Myometrial cell (primary cell): ENCODE results near the gene ACKR4. TPM values are rescaled to one million over a fixed set of nuclear protein-coding genes. Genes with fewer than 3 reads are reported as not detected.

Experiments used
- total RNA-seq: library from RNA; depleted of rRNA; stranded (reverse); fragments of >200 nt; gene quantifications from 2 replicates; pipeline ENCODE4 v1.2.3, GENCODE V29; 2015

ACKR4 gene
- total RNA-seq, result 0.35 and 0.58 TPM in 2 replicates

GRCh38 chr3:132596816-132597433, at the start of gene ACKR4:
ACKR4 (plus strand) TSS chr3:132597270; CDS start chr3:132600398, 3,128 bp downstream.

Other genes starting within 250 kb of the ACKR4 start
- gene DNAJC13, start 179.8 kb upstream of the ACKR4 start, total RNA-seq, result 33.4 and 43.1 TPM in 2 replicates
- gene ACAD11, start 62.5 kb downstream of the ACKR4 start, total RNA-seq, result 16.4 and 30.8 TPM in 2 replicates
- 20.2 and 42.9 TPM in 2 replicates for gene UBA5, start 63.1 kb downstream of the ACKR4 start, total RNA-seq
- gene NPHP3, start 125.1 kb downstream of the ACKR4 start, total RNA-seq, result 16.4 and 22.2 TPM in 2 replicates